ENCODE results near the gene EBP. TPM values are rescaled to one million over a fixed set of nuclear protein-coding genes. Genes with fewer than 3 reads are reported as not detected.

Gene EBP
- total RNA-seq, 1 donor from 2014 or later: 55.2 TPM

GRCh38 chrX:48491809-48492208 lies 29.8 kb upstream of the EBP start:
- H3K4me3 ChIP-seq: no peak overlapping the region
- no peaks in the 10 kb centered on the region for H3K27me3 ChIP-seq
- no peak overlapping the region for H3K27ac ChIP-seq
- intact Hi-C loops (cut with DNase I): no loop called here
- no peaks in the 10 kb centered on the region for H3K4me1 ChIP-seq
- TF ChIP-seq POLR2AphosphoS5 (IDR thresholded peaks at IDR 0.05; ENCODE audit: insufficient read depth in 1 of 2, low read depth in 1 of 2) (no peak), POLR2A (IDR thresholded peaks at IDR 0.05) (no peak)
- TF ChIP-seq, protein P1, sequence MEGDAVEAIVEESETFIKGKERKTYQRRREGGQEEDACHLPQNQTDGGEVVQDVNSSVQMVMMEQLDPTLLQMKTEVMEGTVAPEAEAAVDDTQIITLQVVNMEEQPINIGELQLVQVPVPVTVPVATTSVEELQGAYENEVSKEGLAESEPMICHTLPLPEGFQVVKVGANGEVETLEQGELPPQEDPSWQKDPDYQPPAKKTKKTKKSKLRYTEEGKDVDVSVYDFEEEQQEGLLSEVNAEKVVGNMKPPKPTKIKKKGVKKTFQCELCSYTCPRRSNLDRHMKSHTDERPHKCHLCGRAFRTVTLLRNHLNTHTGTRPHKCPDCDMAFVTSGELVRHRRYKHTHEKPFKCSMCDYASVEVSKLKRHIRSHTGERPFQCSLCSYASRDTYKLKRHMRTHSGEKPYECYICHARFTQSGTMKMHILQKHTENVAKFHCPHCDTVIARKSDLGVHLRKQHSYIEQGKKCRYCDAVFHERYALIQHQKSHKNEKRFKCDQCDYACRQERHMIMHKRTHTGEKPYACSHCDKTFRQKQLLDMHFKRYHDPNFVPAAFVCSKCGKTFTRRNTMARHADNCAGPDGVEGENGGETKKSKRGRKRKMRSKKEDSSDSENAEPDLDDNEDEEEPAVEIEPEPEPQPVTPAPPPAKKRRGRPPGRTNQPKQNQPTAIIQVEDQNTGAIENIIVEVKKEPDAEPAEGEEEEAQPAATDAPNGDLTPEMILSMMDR (IDR thresholded peaks at IDR 0.05): no peak
- no peak for DNase-seq (ENCODE audit: extremely low spot score in 2 of 2)
- H3K36me3 ChIP-seq: no peaks in the 10 kb centered on the region
- no peaks in the 10 kb centered on the region for H3K9me3 ChIP-seq

DNA sequence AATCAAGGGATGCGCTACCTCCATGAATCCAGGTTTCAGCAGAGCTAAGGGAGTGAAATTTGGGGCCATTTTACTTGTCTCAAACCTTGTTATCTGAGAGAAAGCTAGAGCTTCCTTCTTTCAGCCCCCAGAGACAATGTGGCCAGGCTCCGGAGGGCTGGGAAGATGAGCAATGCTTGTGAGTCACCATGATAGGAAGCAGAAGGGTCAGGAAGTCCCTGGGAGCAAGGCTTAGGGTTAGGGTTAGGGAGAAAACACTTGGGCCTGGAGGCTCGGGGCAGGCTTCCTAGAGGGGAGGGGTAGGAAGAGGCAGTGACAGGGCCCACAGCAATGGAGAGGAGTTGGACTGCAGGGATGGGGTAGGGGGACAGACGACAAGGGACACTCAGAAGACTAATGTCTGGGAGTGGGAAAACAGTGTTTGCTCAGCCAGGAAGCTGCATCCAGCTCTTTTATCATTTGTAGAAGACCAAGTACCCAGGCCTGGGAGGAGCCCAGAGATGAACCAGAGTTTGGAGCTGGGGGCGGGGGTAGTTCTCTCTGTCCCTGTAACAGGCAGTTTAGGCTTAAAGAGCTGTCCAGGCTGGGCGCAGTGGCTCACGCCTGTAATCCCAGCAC lies 29.2 kb upstream of the EBP start:
- Histone ChIP-seq H3K27ac (no peak overlapping the region), H3K36me3 (no peaks in the 10 kb centered on the region), H3K4me3 (no peak overlapping the region), H3K9me3 (no peaks in the 10 kb centered on the region), H3K27me3 (no peaks in the 10 kb centered on the region), H3K4me1 (no peaks in the 10 kb centered on the region)
- TF ChIP-seq POLR2AphosphoS5 (IDR thresholded peaks at IDR 0.05; ENCODE audit: insufficient read depth in 1 of 2, low read depth in 1 of 2): no peak
- TF ChIP-seq POLR2A (IDR thresholded peaks at IDR 0.05): no peak
- TF ChIP-seq, protein P1 (IDR thresholded peaks at IDR 0.05): no peak
- intact Hi-C loops (cut with DNase I): no loop called here
- no peak for DNase-seq (ENCODE audit: extremely low spot score in 2 of 2)

DNA sequence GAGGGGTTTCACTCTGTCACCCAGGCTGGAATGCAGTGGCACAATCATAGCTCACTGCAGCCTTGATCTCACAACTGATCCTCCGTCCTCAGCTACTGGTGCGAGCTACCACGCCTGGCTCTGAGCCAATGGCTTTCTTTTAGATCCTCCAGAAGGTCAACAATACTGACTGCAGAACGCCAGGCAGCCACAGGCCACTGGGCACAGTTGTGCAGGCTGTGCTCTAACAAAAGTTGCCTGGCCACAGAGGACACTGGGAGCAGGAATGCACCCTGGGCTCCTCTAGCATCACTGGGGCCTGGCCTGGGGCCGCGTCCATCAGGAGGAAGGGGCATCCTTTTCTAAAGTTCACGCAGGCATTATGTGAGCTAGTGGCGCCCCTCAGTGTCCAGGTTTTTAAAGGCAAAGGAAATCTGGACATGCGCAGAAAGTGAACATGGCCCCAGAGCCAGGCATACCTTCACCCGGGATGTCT lies 27.7 kb upstream of the EBP start:
- TF ChIP-seq, protein P1 (IDR thresholded peaks at IDR 0.05): no peak
- no peak for TF ChIP-seq POLR2A (IDR thresholded peaks at IDR 0.05)
- TF ChIP-seq POLR2AphosphoS5 (IDR thresholded peaks at IDR 0.05; ENCODE audit: insufficient read depth in 1 of 2, low read depth in 1 of 2): no peak
- DNase-seq (ENCODE audit: extremely low spot score in 2 of 2): no peak
- H3K4me3 ChIP-seq: no peak overlapping the region
- no peak overlapping the region for H3K27ac ChIP-seq
- H3K27me3 ChIP-seq: no peaks in the 10 kb centered on the region
- H3K36me3 ChIP-seq: no peaks in the 10 kb centered on the region
- no peaks in the 10 kb centered on the region for H3K9me3 ChIP-seq
- H3K4me1 ChIP-seq: no peaks in the 10 kb centered on the region
- intact Hi-C loops (cut with DNase I): no loop called here

GRCh38 chrX:48496660-48497059 lies 24.9 kb upstream of the EBP start:
- TF ChIP-seq POLR2AphosphoS5 (IDR thresholded peaks at IDR 0.05; ENCODE audit: insufficient read depth in 1 of 2, low read depth in 1 of 2): no peak
- TF ChIP-seq POLR2A (IDR thresholded peaks at IDR 0.05): no peak
- TF ChIP-seq, protein P1 (IDR thresholded peaks at IDR 0.05): no peak

GRCh38 chrX:48497871-48498270 lies 23.7 kb upstream of the EBP start:
- intact Hi-C loops (cut with DNase I): no loop called here
- Histone ChIP-seq H3K9me3 (no peaks in the 10 kb centered on the region), H3K4me3 (no peak overlapping the region), H3K27me3 (no peaks in the 10 kb centered on the region), H3K4me1 (no peaks in the 10 kb centered on the region), H3K36me3 (no peaks in the 10 kb centered on the region), H3K27ac (no peak overlapping the region)
- TF ChIP-seq, protein P1 (IDR thresholded peaks at IDR 0.05): no peak
- TF ChIP-seq POLR2AphosphoS5 (IDR thresholded peaks at IDR 0.05; ENCODE audit: insufficient read depth in 1 of 2, low read depth in 1 of 2) (no peak), POLR2A (IDR thresholded peaks at IDR 0.05) (no peak)
- DNase-seq (ENCODE audit: extremely low spot score in 2 of 2): no peak

More at GRCh38 chrX:48496660-48497059, 24.9 kb upstream of the EBP start:
- H3K9me3 ChIP-seq: no peaks in the 10 kb centered on the region
- no peak overlapping the region for H3K27ac ChIP-seq
- no peaks in the 10 kb centered on the region for H3K36me3 ChIP-seq
- no peaks in the 10 kb centered on the region for H3K27me3 ChIP-seq
- DNase-seq (ENCODE audit: extremely low spot score in 2 of 2): no peak
- intact Hi-C loops (cut with DNase I): no loop called here
- H3K4me3 ChIP-seq: no peak overlapping the region
- H3K4me1 ChIP-seq: no peaks in the 10 kb centered on the region
